HL-60 (cell line): ENCODE results near the gene MAK.

Experiments used
- DNase-seq, 2 experiments: peaks; one replicate each; pipeline ENCODE4 v3.0.0-alpha.2; 2010 to 2020; ENCODE audit warnings: low read depth in 1 of 2, low spot score in 1 of 2
- H3K27ac ChIP-seq: fragments of 250-450 bp; sonication (Bioruptor Pico); replicated peaks from 2 replicates; pipeline ENCODE4 v1.5.1; 2020; ENCODE audit warnings: mild to moderate bottlenecking, moderate library complexity
- H3K27me3 ChIP-seq: fragments of 250-450 bp; sonication (Bioruptor Pico); 2 replicates; pipeline ENCODE4 v1.5.1; 2021; ENCODE audit warnings: mild to moderate bottlenecking, moderate library complexity; ENCODE audit not compliant: insufficient read depth, poor library complexity, severe bottlenecking
- H3K4me3 ChIP-seq: replicated peaks from 2 replicates; pipeline ENCODE4 v1.5.1; 2011; ENCODE audit warnings: mild to moderate bottlenecking, control low read depth, low read length; ENCODE audit not compliant: insufficient read depth
- CTCF ChIP-seq: IDR thresholded peaks from one replicate; pipeline ENCODE4 v1.5.1; 2011; ENCODE audit warnings: low read length, control low read depth, inconsistent platforms; ENCODE audit not compliant: insufficient read depth
- GABPA ChIP-seq: IDR thresholded peaks from 2 replicates; pipeline ENCODE4 v1.6.1; 2012; ENCODE audit warnings: low read depth
- POLR2AphosphoS5 ChIP-seq: IDR thresholded peaks from 2 replicates; pipeline ENCODE4 v1.6.1; 2012; ENCODE audit warnings: low read depth
- REST ChIP-seq: IDR thresholded peaks from 2 replicates; pipeline ENCODE4 v1.6.1; 2012; ENCODE audit warnings: low read depth; ENCODE audit not compliant: insufficient replicate concordance
- SPI1 ChIP-seq: IDR thresholded peaks from 2 replicates; pipeline ENCODE4 v1.6.1; 2012; ENCODE audit warnings: low read depth, mild to moderate bottlenecking, borderline replicate concordance

The MAK gene

GRCh38 chr6:10837009-10837621 is 1.2 kb downstream of the MAK start:
- TF ChIP-seq SPI1 (no peak), CTCF (no peak), POLR2AphosphoS5 (no peak), REST (no peak), GABPA (no peak)
- no peaks in the 10 kb centered on the region for H3K27me3 ChIP-seq
- H3K4me3 ChIP-seq: peak overlapping the region; percentile 68
- no peak for DNase-seq
- H3K27ac ChIP-seq: no peak overlapping the region

- Histone ChIP-seq H3K27ac (no peak overlapping the region), H3K27me3 (no peaks in the 10 kb centered on the region), H3K4me3 (no peak overlapping the region)
- no peak for DNase-seq
- no peak for TF ChIP-seq GABPA
- no peak for TF ChIP-seq POLR2AphosphoS5
- no peak for TF ChIP-seq SPI1
These were observed 3.5 kb downstream of the MAK start for GRCh38 chr6:10834823-10835222.

GRCh38 chr6:10831609-10832008 is 6.7 kb downstream of the MAK start:
- TF ChIP-seq SPI1 (peak; percentile 88), REST (no peak)
- no peak overlapping the region for H3K4me3 ChIP-seq
- DNase-seq: no peak
- H3K27me3 ChIP-seq: no peaks in the 10 kb centered on the region
- no peak overlapping the region for H3K27ac ChIP-seq

GRCh38 chr6:10824819-10825218 is 13.5 kb downstream of the MAK start:
- Histone ChIP-seq H3K27ac (no peak overlapping the region), H3K4me3 (no peak overlapping the region), H3K27me3 (no peaks in the 10 kb centered on the region)
- DNase-seq: no peak
- TF ChIP-seq SPI1 (no peak), REST (no peak), GABPA (no peak)
